ENCODE results near the gene TNS3. TPM values are rescaled to one million over a fixed set of nuclear protein-coding genes. Genes with fewer than 3 reads are reported as not detected.

Gene TNS3
- total and polyA plus RNA-seq, 2 donors (not counting 1 experiment from before 2014, with no cell fraction given), result 11.4 to 77.5 TPM

DNA sequence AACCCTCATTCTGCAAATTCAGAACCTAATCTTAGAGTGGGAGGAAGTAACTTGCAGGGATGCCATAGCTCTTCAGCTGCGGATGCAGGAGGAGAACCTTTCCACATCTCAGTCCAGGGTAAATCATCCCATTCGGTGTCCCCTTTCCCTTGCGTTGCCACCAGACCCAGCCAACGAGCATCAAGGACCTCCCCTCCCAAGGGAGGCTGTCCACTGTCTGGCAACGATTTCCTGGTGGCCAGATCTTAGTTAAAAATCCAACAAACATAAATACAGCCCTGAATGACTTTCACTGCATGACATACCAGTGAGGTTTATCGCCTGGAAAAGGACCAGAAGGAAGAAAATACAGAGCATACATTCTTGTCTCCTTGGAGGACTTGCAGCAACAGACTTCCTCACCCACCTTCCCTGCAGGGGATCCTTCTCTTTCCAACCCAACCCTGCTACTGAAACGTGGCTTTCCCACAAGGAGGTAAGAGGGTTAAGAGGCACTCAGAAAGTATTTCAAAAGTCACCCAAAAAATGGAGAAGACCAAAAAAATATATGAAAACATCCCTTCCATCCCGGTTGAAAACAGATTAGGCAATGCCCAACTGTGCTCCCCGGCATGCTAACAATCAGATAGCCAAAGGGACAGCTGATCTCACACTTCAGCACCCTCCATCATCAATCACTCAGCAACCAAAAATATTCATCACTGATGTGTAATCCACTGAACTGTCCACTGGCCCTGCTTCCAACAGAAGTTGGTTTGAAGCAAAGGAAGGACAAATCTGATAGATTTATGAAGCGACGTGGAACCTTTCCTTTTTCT, 206.6 kb downstream of the TNS3 start:
- CTCF ChIA-PET, result no interaction called here
- no peaks in the 10 kb centered on the region for H3K27me3 Mint-ChIP-seq
- H3K4me3 ChIP-seq (ENCODE audit: control extremely low read depth in 1 of 5, extremely low read depth in 1 of 5, insufficient read depth in 1 of 5, low read depth in 2 of 5, low read length in 4 of 5), result no peak overlapping the region
- H3K4me1 ChIP-seq (ENCODE audit: control insufficient read depth in 2 of 2, insufficient read depth in 2 of 2, low read length in 2 of 2), result no peaks in the 10 kb centered on the region
- WGBS (ENCODE audit: insufficient coverage), result 88% methylated on average over 6 of the region's 11 CpGs
- no peaks in the 10 kb centered on the region for H3K9me3 ChIP-seq (ENCODE audit: control extremely low read depth in 1 of 3, control insufficient read depth in 2 of 3, insufficient read depth in 1 of 3, low read length in 2 of 3)
- no peak overlapping the region for H3K4me2 ChIP-seq (replicated peaks; ENCODE audit: low read depth, low read length, poor library complexity, severe bottlenecking)
- TF ChIP-seq CTCF (IDR thresholded peaks at IDR 0.05) (no peak), EZH2 (IDR thresholded peaks at IDR 0.05; ENCODE audit: borderline replicate concordance, insufficient read depth, low read depth, low read length, poor library complexity, severe bottlenecking) (no peak)
- no peaks in the 10 kb centered on the region for H4K20me1 ChIP-seq (ENCODE audit: control insufficient read depth, insufficient read depth, low read length, poor library complexity, severe bottlenecking)
- H3K27me3 ChIP-seq (replicated peaks in 1 of 4; ENCODE audit: control extremely low read depth in 1 of 4, control insufficient read depth in 3 of 4, insufficient read depth in 4 of 4, low read length in 3 of 4), result no peaks in the 10 kb centered on the region
- ATAC-seq (ENCODE audit: low read depth) (no peak), DNase-seq (no peak)
- no peak overlapping the region for H2AFZ ChIP-seq (ENCODE audit: insufficient read depth, low read depth, low read length, poor library complexity, severe bottlenecking)
- H3K36me3 ChIP-seq (replicated peaks in 1 of 2; ENCODE audit: control extremely low read depth in 1 of 2, control insufficient read depth in 1 of 2, extremely low read depth in 1 of 2, insufficient read depth in 2 of 2, low read length in 1 of 2), result peaks cover 0 to 9% of the 10 kb centered on the region in 2 experiments
- no peaks in the 10 kb centered on the region for H3K9me3 Mint-ChIP-seq (ENCODE audit: insufficient read depth)
- H3K4me1 Mint-ChIP-seq, result no peaks in the 10 kb centered on the region
- no peak overlapping the region for H3K27ac ChIP-seq (ENCODE audit: low read length in 2 of 2)
- H3K27ac Mint-ChIP-seq, result no peak overlapping the region
- no peaks in the 10 kb centered on the region for H3K79me2 ChIP-seq (ENCODE audit: control insufficient read depth, insufficient read depth, low read length)
- H3K4me3 Mint-ChIP-seq, result no peak overlapping the region
- H3K9ac ChIP-seq (ENCODE audit: low read length), result no peak overlapping the region
- POLR2A ChIA-PET, result no interaction called here
- intact Hi-C loops (cut with micrococcal nuclease), result no loop called here

DNA sequence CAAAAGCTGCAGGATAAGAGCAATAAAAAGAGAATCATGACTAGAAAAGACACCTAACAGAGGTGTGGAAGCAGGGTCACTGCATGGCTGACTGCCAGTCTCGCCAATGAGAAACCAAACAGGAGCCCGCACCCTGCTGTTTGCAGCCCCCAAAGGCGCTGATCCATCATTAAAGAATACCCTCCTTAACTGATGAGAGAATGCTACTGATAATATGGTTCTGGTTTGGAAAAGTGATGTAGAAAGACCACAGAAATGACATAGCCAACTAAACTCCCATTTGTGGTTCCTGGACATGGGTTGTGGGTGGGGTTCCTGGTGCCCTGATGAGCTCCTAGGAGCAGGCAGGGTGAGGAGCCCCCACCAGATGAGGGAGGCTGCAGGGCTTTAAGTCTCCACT, 207.4 kb downstream of the TNS3 start:
- Mint-ChIP-seq H3K4me1 (no peaks in the 10 kb centered on the region), H3K9me3 (ENCODE audit: insufficient read depth) (no peaks in the 10 kb centered on the region), H3K4me3 (no peak overlapping the region), H3K27ac (no peak overlapping the region), H3K27me3 (no peaks in the 10 kb centered on the region)
- H3K4me2 ChIP-seq (replicated peaks; ENCODE audit: low read depth, low read length, poor library complexity, severe bottlenecking), result no peak overlapping the region
- no peaks in the 10 kb centered on the region for H3K4me1 ChIP-seq (ENCODE audit: control insufficient read depth in 2 of 2, insufficient read depth in 2 of 2, low read length in 2 of 2)
- DNase-seq (no peak), ATAC-seq (ENCODE audit: low read depth) (no peak)
- H3K9me3 ChIP-seq (ENCODE audit: control extremely low read depth in 1 of 3, control insufficient read depth in 2 of 3, insufficient read depth in 1 of 3, low read length in 2 of 3), result no peaks in the 10 kb centered on the region
- H3K9ac ChIP-seq (ENCODE audit: low read length), result no peak overlapping the region
- ChIA-PET CTCF (no interaction called here), POLR2A (no interaction called here)
- no peaks in the 10 kb centered on the region for H3K27me3 ChIP-seq (replicated peaks in 1 of 4; ENCODE audit: control extremely low read depth in 1 of 4, control insufficient read depth in 3 of 4, insufficient read depth in 4 of 4, low read length in 3 of 4)
- H3K79me2 ChIP-seq (ENCODE audit: control insufficient read depth, insufficient read depth, low read length), result no peaks in the 10 kb centered on the region
- H3K4me3 ChIP-seq (ENCODE audit: control extremely low read depth in 1 of 5, extremely low read depth in 1 of 5, insufficient read depth in 1 of 5, low read depth in 2 of 5, low read length in 4 of 5), result no peak overlapping the region
- no peak for TF ChIP-seq EZH2 (IDR thresholded peaks at IDR 0.05; ENCODE audit: borderline replicate concordance, insufficient read depth, low read depth, low read length, poor library complexity, severe bottlenecking)
- H2AFZ ChIP-seq (ENCODE audit: insufficient read depth, low read depth, low read length, poor library complexity, severe bottlenecking), result no peak overlapping the region
- intact Hi-C loops (cut with micrococcal nuclease), result no loop called here
- H4K20me1 ChIP-seq (ENCODE audit: control insufficient read depth, insufficient read depth, low read length, poor library complexity, severe bottlenecking), result no peaks in the 10 kb centered on the region
- peaks cover 0 to 9% of the 10 kb centered on the region in 2 experiments for H3K36me3 ChIP-seq (replicated peaks in 1 of 2; ENCODE audit: control extremely low read depth in 1 of 2, control insufficient read depth in 1 of 2, extremely low read depth in 1 of 2, insufficient read depth in 2 of 2, low read length in 1 of 2)
- no peak overlapping the region for H3K27ac ChIP-seq (ENCODE audit: low read length in 2 of 2)
- WGBS (ENCODE audit: insufficient coverage), result no CpG with 5 or more reads among the region's 3 CpGs

All from B cell (primary cell).